Activated CD4-positive, CD25-positive, alpha-beta regulatory T cell treated with anti-CD3 and anti-CD28 coated beads, Interleukin-2, amount 50 U/mL, for 16 hours (primary cell): ENCODE data around the gene PCDHB9.
"Not testable (repeated sequence)": the region's sequence is repeated elsewhere in the genome, so short reads cannot be mapped to it uniquely, and the experiment has no call there.

Source experiments
- DNase-seq: peaks from one replicate; pipeline ENCODE4 v3.0.0-alpha.2; 2020; ENCODE audit warnings: low read depth, low spot score

The PCDHB9 gene

GRCh38 chr5:141188682-141189081 lies 1.7 kb downstream of the PCDHB9 start:
- not testable (repeated sequence) for DNase-seq

GRCh38 chr5:141189131-141189530 lies 2.2 kb downstream of the PCDHB9 start:
- not testable (repeated sequence) for DNase-seq

- DNase-seq = no peak
These were observed 5.3 kb downstream of the PCDHB9 start, which contains the start of gene PCDHB10 for GRCh38 chr5:141192110-141192725. PCDHB10 (plus strand) TSS chr5:141192353; CDS start chr5:141192553, 200 bp downstream.

- not testable (repeated sequence) for DNase-seq
These were observed 7.4 kb downstream of the PCDHB9 start for GRCh38 chr5:141194332-141194731.

- no peak for DNase-seq
These were observed 9.4 kb downstream of the PCDHB9 start for GRCh38 chr5:141196363-141196762.

- no peak for DNase-seq
These were observed 12.6 kb downstream of the PCDHB9 start, which contains the start of gene PCDHB11 for GRCh38 chr5:141199359-141200235. PCDHB11 (plus strand) TSS chr5:141199627; CDS start chr5:141199775, 148 bp downstream.

- not testable (repeated sequence) for DNase-seq
These were observed 14.2 kb downstream of the PCDHB9 start for GRCh38 chr5:141201126-141201525.

GRCh38 chr5:141201646-141202045 lies 14.7 kb downstream of the PCDHB9 start:
- not testable (repeated sequence) for DNase-seq

GRCh38 chr5:141208478-141208877 lies 21.5 kb downstream of the PCDHB9 start, which contains the start of gene PCDHB12:
PCDHB12 (plus strand) TSS chr5:141208719; CDS start chr5:141208908, 189 bp downstream.
- DNase-seq = no peak

GRCh38 chr5:141210281-141210680 lies 23.3 kb downstream of the PCDHB9 start:
- DNase-seq = not testable (repeated sequence)

- not testable (repeated sequence) for DNase-seq
These were observed 23.9 kb downstream of the PCDHB9 start for GRCh38 chr5:141210849-141211248.

- not testable (repeated sequence) for DNase-seq
These were observed 26.8 kb downstream of the PCDHB9 start, which contains the start of gene PCDHB13 for GRCh38 chr5:141213656-141214339. PCDHB13 (plus strand) TSS chr5:141213919; CDS start chr5:141214124, 205 bp downstream.

GRCh38 chr5:141214583-141214982 lies 27.6 kb downstream of the PCDHB9 start:
- DNase-seq = not testable (repeated sequence)

GRCh38 chr5:141215504-141215903 lies 28.5 kb downstream of the PCDHB9 start:
- DNase-seq = not testable (repeated sequence)

GRCh38 chr5:141216035-141216434 lies 29.1 kb downstream of the PCDHB9 start:
- not testable (repeated sequence) for DNase-seq

- no peak for DNase-seq
These were observed 36.3 kb downstream of the PCDHB9 start, which contains the start of gene PCDHB14 for GRCh38 chr5:141223112-141223783. PCDHB14 (plus strand) TSS chr5:141223343; CDS start chr5:141223506, 163 bp downstream.

- not testable (repeated sequence) for DNase-seq
These were observed 37.9 kb downstream of the PCDHB9 start for GRCh38 chr5:141224844-141225243.

- not testable (repeated sequence) for DNase-seq
These were observed 38.5 kb downstream of the PCDHB9 start for GRCh38 chr5:141225421-141225820.

GRCh38 chr5:141234109-141234667 lies 47.2 kb downstream of the PCDHB9 start:
- DNase-seq = no peak

GRCh38 chr5:141235922-141236321 lies 49.0 kb downstream of the PCDHB9 start:
- not testable (repeated sequence) for DNase-seq
